HG02623 (cell line): ENCODE data around the gene LRP4.
"Not testable (repeated sequence)": the region's sequence is repeated elsewhere in the genome, so short reads cannot be mapped to it uniquely, and the experiment has no call there.

Experiments used
- ATAC-seq: cut with Tn5 transposase; IDR thresholded peaks from one replicate; pipeline ENCODE4 v1.9.1; 2021; ENCODE audit warnings: moderate library complexity; ENCODE audit not compliant: unreplicated experiment

LRP4 gene

GRCh38 chr11:46918083-46918787 lies at the start of gene LRP4:
LRP4 (minus strand) TSS chr11:46918550; CDS start chr11:46918379, 171 bp downstream.
- no peak for ATAC-seq

GRCh38 chr11:46967962-46968361 lies 49.6 kb upstream of the LRP4 start:
- no peak for ATAC-seq

GRCh38 chr11:46966773-46967172 lies 48.4 kb upstream of the LRP4 start:
- ATAC-seq: no peak

- no peak for ATAC-seq
These were observed 45.5 kb upstream of the LRP4 start for GRCh38 chr11:46963844-46964243.

GRCh38 chr11:46961886-46962285 lies 43.5 kb upstream of the LRP4 start:
- ATAC-seq: not testable (repeated sequence)

- ATAC-seq: no peak
These were observed 42.7 kb upstream of the LRP4 start for GRCh38 chr11:46961041-46961440.

GRCh38 chr11:46958777-46959176 lies 40.4 kb upstream of the LRP4 start:
- no peak for ATAC-seq

GRCh38 chr11:46953093-46953492 lies 34.7 kb upstream of the LRP4 start:
- no peak for ATAC-seq

GRCh38 chr11:46952553-46952952 lies 34.2 kb upstream of the LRP4 start:
- ATAC-seq: no peak

- ATAC-seq: no peak
These were observed 33.5 kb upstream of the LRP4 start for GRCh38 chr11:46951864-46952263.

- ATAC-seq: no peak
These were observed 30.9 kb upstream of the LRP4 start for GRCh38 chr11:46949297-46949696.

- ATAC-seq: no peak
These were observed 30.2 kb upstream of the LRP4 start for GRCh38 chr11:46948378-46949131.

GRCh38 chr11:46947399-46948077 lies 29.2 kb upstream of the LRP4 start:
- ATAC-seq: no peak

GRCh38 chr11:46944356-46945075 lies 26.2 kb upstream of the LRP4 start:
- ATAC-seq: no peak

GRCh38 chr11:46942172-46942571 lies 23.8 kb upstream of the LRP4 start:
- no peak for ATAC-seq

GRCh38 chr11:46936138-46937110 lies 18.1 kb upstream of the LRP4 start, which contains the start of gene CSTPP1:
CSTPP1 (plus strand) TSS chr11:46936761; CDS start chr11:46936806, 45 bp downstream.
- peak; percentile 91 for ATAC-seq

GRCh38 chr11:46930089-46930488 lies 11.7 kb upstream of the LRP4 start:
- no peak for ATAC-seq

GRCh38 chr11:46928701-46929100 lies 10.4 kb upstream of the LRP4 start:
- ATAC-seq: not testable (repeated sequence)

GRCh38 chr11:46927928-46928327 lies 9.6 kb upstream of the LRP4 start:
- ATAC-seq: not testable (repeated sequence)

GRCh38 chr11:46920755-46921154 lies 2.4 kb upstream of the LRP4 start:
- ATAC-seq: no peak
